OCI-LY3 (cell line): ENCODE measurements around the gene SV2B.

ENCODE experiments used
- H2AFZ ChIP-seq: fragments of 200-600, 300-600 bp; shearing (Covaris generic); 2 replicates; pipeline ENCODE4 v1.6.0; 2014; ENCODE audit warnings: antibody characterized with exemption, low read depth, low read length
- H3K27ac ChIP-seq: fragments of 200-600, 300-600 bp; sonication (generic); 2 replicates; pipeline ENCODE4 v1.5.1; 2014; ENCODE audit warnings: mild to moderate bottlenecking, low read length, moderate library complexity, mixed read lengths
- H3K27me3 ChIP-seq: fragments of 200-600, 300-600 bp; sonication (generic); 2 replicates; pipeline ENCODE4 v1.6.1; 2014; ENCODE audit warnings: low read depth, low read length, mixed read lengths
- H3K36me3 ChIP-seq: fragments of 200-600, 300-600 bp; sonication (generic); replicated peaks from 2 replicates; pipeline ENCODE3; 2014; ENCODE audit warnings: low read depth, low read length, mixed read lengths
- H3K4me1 ChIP-seq: fragments of 300-600, 200-600 bp; sonication (generic); 2 replicates; pipeline ENCODE4 v1.6.1; 2014; ENCODE audit warnings: low read length, mixed read lengths
- H3K4me2 ChIP-seq: fragments of 200-600, 300-600 bp; sonication (generic); 2 replicates; pipeline ENCODE4 v1.6.1; 2014; ENCODE audit warnings: low read length, mixed read lengths
- H3K4me3 ChIP-seq: fragments of 300-600, 200-600 bp; sonication (generic); 2 replicates; pipeline ENCODE4 v1.5.1; 2014; ENCODE audit warnings: antibody characterized with exemption, mild to moderate bottlenecking, low read length, moderate library complexity
- H3K79me2 ChIP-seq: fragments of 300-600, 200-600 bp; shearing (Covaris generic); 2 replicates; pipeline ENCODE4 v1.6.1; 2014; ENCODE audit warnings: mild to moderate bottlenecking, low read length, mixed read lengths
- H3K9ac ChIP-seq: fragments of 300-600, 200-600 bp; shearing (Covaris generic); 2 replicates; pipeline ENCODE4 v1.6.0; 2014; ENCODE audit warnings: mild to moderate bottlenecking, low read length, moderate library complexity
- H3K9me3 ChIP-seq: fragments of 200-600, 300-600 bp; shearing (Covaris generic); 2 replicates; pipeline ENCODE4 v1.6.1; 2014; ENCODE audit warnings: low read length, mixed read lengths; ENCODE audit not compliant: insufficient read depth
- H4K20me1 ChIP-seq: fragments of 200-600, 300-600 bp; sonication (generic); 2 replicates; pipeline ENCODE4 v1.6.1; 2016; ENCODE audit warnings: low read length, mixed read lengths; ENCODE audit not compliant: insufficient read depth
- EZH2phosphoT487 ChIP-seq: fragments of 200-600 bp; shearing (Covaris generic); IDR thresholded peaks from 2 replicates; pipeline ENCODE4 v1.6.1; 2018; ENCODE audit warnings: antibody characterized with exemption, mixed run types, low read depth
- TF ChIP-seq, protein P1 (sequence below): fragments of 200-600, 300-600 bp; sonication (generic); IDR thresholded peaks from 2 replicates; pipeline ENCODE4 v1.5.1; 2014; ENCODE audit warnings: antibody characterized with exemption, low read length, low read depth

The SV2B gene

DNA sequence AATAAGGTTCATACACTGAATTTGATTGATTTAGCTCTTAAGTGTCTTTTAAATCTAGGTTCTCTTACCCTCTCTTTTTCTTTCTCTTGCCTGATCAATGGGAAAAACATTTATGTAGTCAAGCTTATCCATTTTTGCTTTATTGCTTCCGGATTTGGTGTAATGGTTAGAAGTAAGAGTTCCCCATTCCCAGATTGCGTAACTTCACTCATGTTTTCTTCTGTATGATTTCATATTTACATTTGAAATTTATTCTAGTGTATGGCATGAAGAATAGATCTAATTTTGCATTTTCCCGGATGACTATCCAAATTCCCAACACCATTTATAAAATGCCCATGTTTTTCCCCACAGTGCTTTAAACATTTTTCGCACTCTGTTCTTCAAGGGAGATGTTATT, 27.9 kb upstream of the SV2B start:
- Histone ChIP-seq H3K9ac (no peak overlapping the region), H2AFZ (no peak overlapping the region), H4K20me1 (no peaks in the 10 kb centered on the region), H3K27me3 (peaks cover 14% of the 10 kb centered on the region; the same call in 1 of the 2 replicates), H3K4me1 (no peaks in the 10 kb centered on the region), H3K9me3 (no peaks in the 10 kb centered on the region), H3K4me3 (no peak overlapping the region), H3K4me2 (no peak overlapping the region), H3K79me2 (no peaks in the 10 kb centered on the region), H3K27ac (no peak overlapping the region), H3K36me3 (no peaks in the 10 kb centered on the region)
- TF ChIP-seq, protein P1, sequence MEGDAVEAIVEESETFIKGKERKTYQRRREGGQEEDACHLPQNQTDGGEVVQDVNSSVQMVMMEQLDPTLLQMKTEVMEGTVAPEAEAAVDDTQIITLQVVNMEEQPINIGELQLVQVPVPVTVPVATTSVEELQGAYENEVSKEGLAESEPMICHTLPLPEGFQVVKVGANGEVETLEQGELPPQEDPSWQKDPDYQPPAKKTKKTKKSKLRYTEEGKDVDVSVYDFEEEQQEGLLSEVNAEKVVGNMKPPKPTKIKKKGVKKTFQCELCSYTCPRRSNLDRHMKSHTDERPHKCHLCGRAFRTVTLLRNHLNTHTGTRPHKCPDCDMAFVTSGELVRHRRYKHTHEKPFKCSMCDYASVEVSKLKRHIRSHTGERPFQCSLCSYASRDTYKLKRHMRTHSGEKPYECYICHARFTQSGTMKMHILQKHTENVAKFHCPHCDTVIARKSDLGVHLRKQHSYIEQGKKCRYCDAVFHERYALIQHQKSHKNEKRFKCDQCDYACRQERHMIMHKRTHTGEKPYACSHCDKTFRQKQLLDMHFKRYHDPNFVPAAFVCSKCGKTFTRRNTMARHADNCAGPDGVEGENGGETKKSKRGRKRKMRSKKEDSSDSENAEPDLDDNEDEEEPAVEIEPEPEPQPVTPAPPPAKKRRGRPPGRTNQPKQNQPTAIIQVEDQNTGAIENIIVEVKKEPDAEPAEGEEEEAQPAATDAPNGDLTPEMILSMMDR, result no peak
- TF ChIP-seq EZH2phosphoT487, result no peak

DNA sequence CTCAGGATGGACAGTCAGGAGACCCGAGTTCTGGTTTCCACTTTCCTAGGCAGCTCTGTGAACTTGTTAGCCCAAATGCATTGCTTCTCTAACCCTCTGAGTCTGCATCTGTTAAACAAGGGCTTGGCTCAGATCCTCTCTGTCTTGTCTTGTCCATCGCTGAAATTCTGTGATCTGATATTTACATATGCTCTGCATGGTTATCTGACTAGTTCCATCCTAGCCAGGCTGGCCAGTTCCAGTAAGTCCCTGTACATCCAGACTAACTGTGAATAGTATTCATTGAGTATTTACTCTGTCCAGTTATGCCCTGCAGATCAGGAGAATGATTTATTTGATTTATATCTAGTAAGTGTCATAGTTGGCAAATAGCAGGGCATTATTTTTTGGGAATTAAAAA, 27.0 kb upstream of the SV2B start:
- H3K9ac ChIP-seq, result no peak overlapping the region
- H4K20me1 ChIP-seq, result no peaks in the 10 kb centered on the region
- TF ChIP-seq EZH2phosphoT487, result no peak
- TF ChIP-seq, protein P1, result no peak
- no peak overlapping the region for H3K27ac ChIP-seq
- no peak overlapping the region for H3K4me3 ChIP-seq
- H3K9me3 ChIP-seq, result no peaks in the 10 kb centered on the region
- H3K4me2 ChIP-seq, result no peak overlapping the region
- peaks cover 14% of the 10 kb centered on the region; the same call in 1 of the 2 replicates for H3K27me3 ChIP-seq
- H3K4me1 ChIP-seq, result no peaks in the 10 kb centered on the region
- H2AFZ ChIP-seq, result no peak overlapping the region
- H3K79me2 ChIP-seq, result no peaks in the 10 kb centered on the region
- H3K36me3 ChIP-seq, result no peaks in the 10 kb centered on the region

DNA sequence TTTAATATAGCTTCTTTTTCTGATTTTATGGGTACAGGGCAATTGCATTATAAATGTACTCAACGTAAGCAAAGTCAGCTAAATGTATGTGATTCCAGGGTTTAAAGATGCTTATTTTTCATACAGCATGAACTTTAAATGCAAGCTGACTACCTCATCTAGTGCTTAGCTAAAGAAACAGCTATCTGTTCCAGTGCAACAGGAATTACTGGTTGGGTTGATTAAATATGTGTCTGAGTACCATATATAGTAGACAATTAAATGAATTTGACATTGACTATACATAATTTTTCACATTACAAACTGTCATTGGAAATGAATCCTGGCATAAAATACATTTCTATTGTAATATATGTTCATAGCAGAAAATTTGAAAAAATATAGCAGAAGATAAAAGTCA, 26.3 kb upstream of the SV2B start:
- H3K4me2 ChIP-seq, result no peak overlapping the region
- no peak overlapping the region for H2AFZ ChIP-seq
- no peak overlapping the region for H3K27ac ChIP-seq
- H3K4me3 ChIP-seq, result no peak overlapping the region
- H3K9ac ChIP-seq, result no peak overlapping the region
- no peaks in the 10 kb centered on the region for H3K9me3 ChIP-seq
- TF ChIP-seq EZH2phosphoT487, result no peak
- TF ChIP-seq, protein P1, result no peak
- peaks cover 14% of the 10 kb centered on the region; the same call in 1 of the 2 replicates for H3K27me3 ChIP-seq
- no peaks in the 10 kb centered on the region for H4K20me1 ChIP-seq
- H3K79me2 ChIP-seq, result no peaks in the 10 kb centered on the region
- no peaks in the 10 kb centered on the region for H3K4me1 ChIP-seq
- no peaks in the 10 kb centered on the region for H3K36me3 ChIP-seq

DNA sequence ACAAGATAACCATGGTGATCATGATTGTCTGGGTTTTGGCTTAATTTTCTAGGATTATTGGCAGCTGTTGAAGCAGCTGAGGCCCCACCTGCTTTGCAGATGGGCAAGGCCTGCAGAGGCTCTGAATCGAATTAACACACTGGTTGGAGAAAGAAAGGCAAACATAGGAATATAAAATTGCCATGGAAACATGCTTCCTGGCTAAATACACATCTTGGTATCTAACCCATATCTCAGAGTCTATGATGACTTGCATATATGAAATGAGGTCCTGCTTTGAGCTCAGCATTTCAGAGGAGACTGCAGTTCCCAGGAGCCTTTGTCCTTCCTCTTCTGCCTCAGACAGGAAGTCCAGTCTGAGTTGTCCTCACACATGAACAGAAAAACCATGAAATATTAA, 24.3 kb upstream of the SV2B start:
- no peak overlapping the region for H3K9ac ChIP-seq
- no peaks in the 10 kb centered on the region for H3K9me3 ChIP-seq
- TF ChIP-seq EZH2phosphoT487, result no peak
- TF ChIP-seq, protein P1, result no peak
- H2AFZ ChIP-seq, result no peak overlapping the region
- no peaks in the 10 kb centered on the region for H3K4me1 ChIP-seq
- no peaks in the 10 kb centered on the region for H3K79me2 ChIP-seq
- no peak overlapping the region for H3K27ac ChIP-seq
- H3K36me3 ChIP-seq, result no peaks in the 10 kb centered on the region
- H3K27me3 ChIP-seq, result peaks cover 26% of the 10 kb centered on the region
- H4K20me1 ChIP-seq, result no peaks in the 10 kb centered on the region
- no peak overlapping the region for H3K4me3 ChIP-seq
- H3K4me2 ChIP-seq, result no peak overlapping the region
